ENCODE data around the gene ST3GAL3. TPM values are rescaled to one million over a fixed set of nuclear protein-coding genes. Genes with fewer than 3 reads are reported as not detected.
A peak's percentile ranks its signal among the peaks of the same experiment; 100 is the strongest.

Gene ST3GAL3
- total RNA-seq, 1 experiment from 2014 or later = 19.3 TPM

DNA sequence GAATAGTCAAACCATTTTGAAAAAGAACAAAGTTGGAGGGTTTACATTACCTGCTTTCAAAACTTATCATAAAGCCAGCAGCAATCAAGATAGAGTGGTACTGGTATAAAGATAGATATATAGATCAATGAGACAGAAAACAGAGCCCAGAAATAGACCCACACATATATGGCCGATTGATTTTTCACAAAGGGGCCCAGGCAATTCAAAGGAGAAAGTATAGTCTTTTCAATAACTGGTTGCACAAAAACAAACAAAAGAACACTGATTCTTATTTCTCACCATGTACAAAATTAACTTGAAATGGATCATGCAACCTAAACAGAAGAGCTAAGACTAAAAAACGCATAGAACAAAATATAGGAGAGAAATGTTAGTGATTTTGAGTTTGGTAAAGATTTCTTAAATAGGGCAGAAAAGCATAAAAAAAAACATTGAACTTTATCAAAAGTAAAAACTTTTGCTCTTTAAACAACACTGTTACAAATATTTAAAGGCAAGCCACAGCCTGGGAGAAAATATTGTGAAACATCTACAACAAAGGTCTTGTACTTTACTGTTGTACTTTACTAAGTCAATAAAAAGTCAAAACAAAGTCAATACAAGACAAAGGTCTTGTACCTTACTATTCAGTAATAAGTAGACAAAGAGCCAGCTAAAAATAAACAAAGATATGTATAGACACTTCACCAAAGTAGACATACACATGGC is 50.2 kb downstream of the ST3GAL3 start:
- POLR2A ChIA-PET (ENCODE audit: unreplicated experiment) = no interaction called here
- Histone ChIP-seq H3K36me3 (ENCODE audit: low read depth) (no peaks in the 10 kb centered on the region), H3K4me3 (no peak overlapping the region), H3K27me3 (ENCODE audit: insufficient read depth, low read depth) (no peaks in the 10 kb centered on the region), H3K79me2 (ENCODE audit: low read depth) (no peaks in the 10 kb centered on the region), H3K9me2 (ENCODE audit: insufficient read depth) (no peaks in the 10 kb centered on the region), H3K9me3 (ENCODE audit: insufficient read depth, low read depth) (no peaks in the 10 kb centered on the region), H3F3A (ENCODE audit: insufficient read depth, low read depth) (no peaks in the 10 kb centered on the region), H4K20me1 (ENCODE audit: insufficient read depth) (no peaks in the 10 kb centered on the region), H3K27ac (no peak overlapping the region), H2AFZ (no peak overlapping the region), H3K4me2 (no peak overlapping the region), H3K4me1 (replicated peaks; ENCODE audit: insufficient read depth) (no peaks in the 10 kb centered on the region)
- CTCF ChIA-PET = no interaction called here
- no peak for DNase-seq
- TF ChIP-seq EZH2 (IDR thresholded peaks at IDR 0.05; ENCODE audit: low read depth) = no peak
- TF ChIP-seq, protein P1, sequence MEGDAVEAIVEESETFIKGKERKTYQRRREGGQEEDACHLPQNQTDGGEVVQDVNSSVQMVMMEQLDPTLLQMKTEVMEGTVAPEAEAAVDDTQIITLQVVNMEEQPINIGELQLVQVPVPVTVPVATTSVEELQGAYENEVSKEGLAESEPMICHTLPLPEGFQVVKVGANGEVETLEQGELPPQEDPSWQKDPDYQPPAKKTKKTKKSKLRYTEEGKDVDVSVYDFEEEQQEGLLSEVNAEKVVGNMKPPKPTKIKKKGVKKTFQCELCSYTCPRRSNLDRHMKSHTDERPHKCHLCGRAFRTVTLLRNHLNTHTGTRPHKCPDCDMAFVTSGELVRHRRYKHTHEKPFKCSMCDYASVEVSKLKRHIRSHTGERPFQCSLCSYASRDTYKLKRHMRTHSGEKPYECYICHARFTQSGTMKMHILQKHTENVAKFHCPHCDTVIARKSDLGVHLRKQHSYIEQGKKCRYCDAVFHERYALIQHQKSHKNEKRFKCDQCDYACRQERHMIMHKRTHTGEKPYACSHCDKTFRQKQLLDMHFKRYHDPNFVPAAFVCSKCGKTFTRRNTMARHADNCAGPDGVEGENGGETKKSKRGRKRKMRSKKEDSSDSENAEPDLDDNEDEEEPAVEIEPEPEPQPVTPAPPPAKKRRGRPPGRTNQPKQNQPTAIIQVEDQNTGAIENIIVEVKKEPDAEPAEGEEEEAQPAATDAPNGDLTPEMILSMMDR (conservative IDR thresholded peaks at IDR 0.05) = no peak
- BruUV-seq (replicated peaks) = no TSS peak
- intact Hi-C loops (cut with micrococcal nuclease; ENCODE audit: unreplicated experiment) = no loop called here

DNA sequence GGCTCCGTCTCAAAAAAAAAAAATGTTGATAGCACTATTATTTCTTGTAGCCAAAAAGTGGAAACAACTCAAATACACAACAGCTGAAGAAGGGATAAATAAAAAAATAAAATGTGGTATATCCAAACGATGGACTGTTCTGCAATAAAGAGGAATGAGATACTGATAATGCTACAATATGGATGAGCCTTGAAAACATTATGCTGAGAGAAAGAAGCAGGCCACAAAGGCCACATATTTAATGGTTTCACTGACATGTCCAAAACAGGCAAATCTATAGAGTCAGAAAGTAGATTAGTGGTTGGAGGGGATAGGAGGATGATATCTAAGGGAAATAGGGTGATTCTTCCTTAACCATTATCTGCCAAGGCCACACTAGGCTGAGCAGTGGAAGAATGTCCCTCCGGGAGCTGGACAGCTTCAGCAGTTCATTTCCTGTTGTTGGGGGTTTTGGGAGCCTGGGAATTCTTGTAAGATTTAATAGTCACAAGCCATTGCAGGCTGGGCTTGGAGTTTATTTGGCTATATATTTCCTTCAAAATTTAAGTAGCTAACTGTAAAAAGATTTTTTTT is 53.5 kb downstream of the ST3GAL3 start:
- intact Hi-C loops (cut with micrococcal nuclease; ENCODE audit: unreplicated experiment) = loop anchor here (5.0 kb wide), 4 partner anchors 54 to 534 kb away; partner anchors contain the start of genes CCDC24 and ST3GAL3
- Histone ChIP-seq H3K27ac (no peak overlapping the region), H3K9me2 (ENCODE audit: insufficient read depth) (no peaks in the 10 kb centered on the region), H3K4me1 (replicated peaks; ENCODE audit: insufficient read depth) (peaks cover 8% of the 10 kb centered on the region), H3F3A (ENCODE audit: insufficient read depth, low read depth) (0 out of 2 replicates have a peak, but pooled peaks cover 4% of the 10 kb centered on the region), H3K9me3 (ENCODE audit: insufficient read depth, low read depth) (no peaks in the 10 kb centered on the region), H4K20me1 (ENCODE audit: insufficient read depth) (no peaks in the 10 kb centered on the region), H3K4me2 (no peak overlapping the region), H3K4me3 (no peak overlapping the region), H3K79me2 (ENCODE audit: low read depth) (no peaks in the 10 kb centered on the region), H3K27me3 (ENCODE audit: insufficient read depth, low read depth) (no peaks in the 10 kb centered on the region), H3K36me3 (ENCODE audit: low read depth) (no peaks in the 10 kb centered on the region), H2AFZ (no peak overlapping the region)
- no peak for DNase-seq
- BruUV-seq (replicated peaks) = no TSS peak
- CTCF ChIA-PET = interaction anchor here (0.6 to 0.7 kb wide), 2 partner anchors 174 to 549 kb away, joined by 4 read pairs; no protein-coding TSS in a partner anchor
- TF ChIP-seq, protein P1 (conservative IDR thresholded peaks at IDR 0.05) = no peak
- no peak for TF ChIP-seq EZH2 (IDR thresholded peaks at IDR 0.05; ENCODE audit: low read depth)
- POLR2A ChIA-PET (ENCODE audit: unreplicated experiment) = no interaction called here

DNA sequence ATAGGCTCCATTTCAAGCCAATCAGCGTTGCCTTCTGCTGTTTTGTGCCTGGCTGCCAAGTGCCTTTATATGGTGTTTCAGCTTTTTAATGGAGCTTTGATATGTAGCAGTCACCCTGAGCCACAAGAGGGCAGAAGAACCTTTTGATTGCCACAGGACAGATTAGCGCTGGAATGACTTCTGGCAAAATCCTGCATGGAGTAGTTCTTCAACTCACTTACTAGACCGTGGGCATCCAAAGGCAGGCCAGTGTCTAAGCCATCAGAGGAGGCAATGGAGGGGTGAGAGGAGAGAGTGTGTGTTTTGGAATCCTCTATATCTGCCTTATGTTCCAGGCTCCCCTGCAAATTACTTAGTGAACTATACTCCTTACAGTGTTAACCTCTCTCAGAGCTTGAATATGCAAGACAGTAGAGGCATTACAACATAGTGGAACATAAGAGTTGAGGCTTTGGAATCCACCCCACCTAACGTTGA is 56.2 kb downstream of the ST3GAL3 start:
- peak; percentile 77 to 80 for DNase-seq
- H3K9me3 ChIP-seq (ENCODE audit: insufficient read depth, low read depth) = no peaks in the 10 kb centered on the region
- TF ChIP-seq, protein P1 (conservative IDR thresholded peaks at IDR 0.05) = peak; percentile 95
- TF ChIP-seq EZH2 (IDR thresholded peaks at IDR 0.05; ENCODE audit: low read depth) = no peak
- CTCF ChIA-PET = interaction anchor here (0.5 to 4.3 kb wide), 19 partner anchors 18 to 284 kb away, joined by 3 to 185 read pairs (median 5); partner anchors contain the start of genes ARTN and IPO13
- H4K20me1 ChIP-seq (ENCODE audit: insufficient read depth) = no peaks in the 10 kb centered on the region
- 0 out of 2 replicates have a peak, but pooled peaks cover 4% of the 10 kb centered on the region for H3F3A ChIP-seq (ENCODE audit: insufficient read depth, low read depth)
- peak overlapping the region; percentile 27 for H3K27ac ChIP-seq
- no peaks in the 10 kb centered on the region for H3K27me3 ChIP-seq (ENCODE audit: insufficient read depth, low read depth)
- no TSS peak for BruUV-seq (replicated peaks)
- peaks cover 8% of the 10 kb centered on the region for H3K4me1 ChIP-seq (replicated peaks; ENCODE audit: insufficient read depth)
- peak overlapping the region; percentile 27; the same call in 1 of the 2 replicates for H3K4me2 ChIP-seq
- no peaks in the 10 kb centered on the region for H3K9me2 ChIP-seq (ENCODE audit: insufficient read depth)
- H2AFZ ChIP-seq = no peak overlapping the region
- no peaks in the 10 kb centered on the region for H3K36me3 ChIP-seq (ENCODE audit: low read depth)
- H3K4me3 ChIP-seq = no peak overlapping the region
- intact Hi-C loops (cut with micrococcal nuclease; ENCODE audit: unreplicated experiment) = loop anchor here (1.0 to 5.0 kb wide), 11 partner anchors 21 to 536 kb away; partner anchors contain the start of genes CCDC24, IPO13 and ST3GAL3
- POLR2A ChIA-PET (ENCODE audit: unreplicated experiment) = interaction anchor here (0.7 to 1.3 kb wide), 5 partner anchors 95 to 801 kb away, joined by 4 to 10 read pairs (median 7); no protein-coding TSS in a partner anchor
- H3K79me2 ChIP-seq (ENCODE audit: low read depth) = no peaks in the 10 kb centered on the region

All from PC-9 (cell line).